ENCODE measurements around the gene CTAGE8.
"Not testable (repeated sequence)": the region's sequence is repeated elsewhere in the genome, so short reads cannot be mapped to it uniquely, and the experiment has no call there.

The CTAGE8 gene, protein sequence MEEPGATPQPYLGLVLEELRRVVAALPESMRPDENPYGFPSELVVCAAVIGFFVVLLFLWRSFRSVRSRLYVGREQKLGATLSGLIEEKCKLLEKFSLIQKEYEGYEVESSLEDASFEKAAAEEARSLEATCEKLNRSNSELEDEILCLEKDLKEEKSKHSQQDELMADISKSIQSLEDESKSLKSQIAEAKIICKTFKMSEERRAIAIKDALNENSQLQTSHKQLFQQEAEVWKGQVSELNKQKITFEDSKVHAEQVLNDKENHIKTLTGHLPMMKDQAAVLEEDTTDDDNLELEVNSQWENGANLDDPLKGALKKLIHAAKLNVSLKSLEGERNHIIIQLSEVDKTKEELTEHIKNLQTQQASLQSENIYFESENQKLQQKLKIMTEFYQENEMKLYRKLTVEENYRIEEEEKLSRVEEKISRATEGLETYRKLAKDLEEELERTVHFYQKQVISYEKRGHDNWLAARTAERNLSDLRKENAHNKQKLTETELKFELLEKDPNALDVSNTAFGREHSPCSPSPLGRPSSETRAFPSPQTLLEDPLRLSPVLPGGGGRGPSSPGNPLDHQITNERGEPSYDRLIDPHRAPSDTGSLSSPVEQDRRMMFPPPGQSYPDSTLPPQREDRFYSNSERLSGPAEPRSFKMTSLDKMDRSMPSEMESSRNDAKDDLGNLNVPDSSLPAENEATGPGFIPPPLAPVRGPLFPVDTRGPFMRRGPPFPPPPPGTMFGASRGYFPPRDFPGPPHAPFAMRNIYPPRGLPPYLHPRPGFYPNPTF

GRCh38 chr7:144269188-144269587 lies at the start of gene CTAGE8:
TSS of gene CTAGE8 (minus strand) at chr7:144269288. CDS start at chr7:144269250, 38 bp downstream.
- not testable (repeated sequence) for FAIRE-seq

DNA sequence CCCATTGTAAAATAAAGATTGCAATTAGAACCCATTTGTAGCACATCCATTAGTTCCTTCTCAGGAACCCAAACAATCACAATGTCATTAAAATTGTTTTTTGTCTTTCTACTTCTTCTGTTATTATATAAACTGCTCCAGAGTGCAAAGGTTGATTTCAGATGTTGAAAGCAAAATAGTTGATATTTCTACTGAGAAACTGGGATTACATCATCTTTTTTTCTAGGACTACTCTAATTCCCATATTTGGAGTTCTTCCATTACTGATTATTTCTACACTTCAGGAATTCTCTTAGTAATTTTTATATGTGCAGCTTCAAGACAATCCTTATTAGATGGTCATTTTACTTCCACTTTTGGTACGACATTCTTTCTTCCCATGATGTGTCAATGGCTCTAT lies 48.4 kb upstream of the CTAGE8 start:
- FAIRE-seq; DNase-seq (ENCODE audit: insufficient read length, low spot score): not testable (repeated sequence)

More at GRCh38 chr7:144269188-144269587, at the start of gene CTAGE8:
- not testable (repeated sequence) for DNase-seq (ENCODE audit: insufficient read length, low spot score)

- FAIRE-seq; DNase-seq (ENCODE audit: insufficient read length, low spot score): not testable (repeated sequence)
These were observed 42.9 kb upstream of the CTAGE8 start, which contains the start of gene OR2A1 for GRCh38 chr7:144311872-144312469. TSS of gene OR2A1 (plus strand) at chr7:144312419. CDS start at chr7:144318125, 5,706 bp downstream.

DNA sequence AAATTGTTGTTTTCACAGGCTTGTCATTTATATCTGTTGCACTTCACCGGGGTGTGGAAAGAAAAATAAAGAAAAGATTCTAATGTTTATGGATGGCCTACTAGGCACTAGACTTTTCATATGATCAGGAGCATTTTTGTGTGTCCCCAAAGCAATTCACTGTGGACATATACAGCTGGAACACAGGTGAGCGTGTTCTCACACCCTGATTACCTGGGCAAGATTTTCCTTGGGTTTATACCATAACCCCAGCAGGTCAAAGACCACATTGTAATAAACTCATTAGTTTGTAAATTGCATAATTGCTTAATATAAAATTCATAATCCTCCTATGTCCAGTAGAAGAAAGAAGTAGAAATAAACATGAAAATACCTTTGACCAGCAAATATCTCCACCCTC lies 42.1 kb upstream of the CTAGE8 start:
- FAIRE-seq; DNase-seq (ENCODE audit: insufficient read length, low spot score): not testable (repeated sequence)

- DNase-seq (ENCODE audit: insufficient read length, low spot score); FAIRE-seq: not testable (repeated sequence)
These were observed 40.6 kb upstream of the CTAGE8 start for GRCh38 chr7:144309702-144310101.

GRCh38 chr7:144305156-144305555 lies 36.1 kb upstream of the CTAGE8 start:
- FAIRE-seq; DNase-seq (ENCODE audit: insufficient read length, low spot score): not testable (repeated sequence)

DNA sequence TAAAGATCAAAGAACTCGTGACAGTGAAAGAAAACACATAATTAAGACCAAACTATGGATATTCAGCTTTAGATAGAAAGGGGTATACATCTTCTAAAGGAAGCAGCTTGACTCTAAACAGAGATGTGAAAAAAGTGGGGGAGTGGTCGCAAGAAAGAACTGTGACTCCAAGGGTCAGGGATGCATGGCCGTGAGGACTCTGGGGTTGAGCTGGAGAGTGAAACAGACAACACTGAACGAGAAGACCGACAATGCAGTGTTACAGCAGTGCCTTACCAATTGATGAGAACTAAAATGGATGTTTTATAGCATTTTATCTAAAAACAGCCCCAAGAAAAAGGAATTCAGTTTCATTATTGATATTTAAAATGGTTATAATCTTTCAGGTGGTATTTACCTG lies 34.5 kb upstream of the CTAGE8 start:
- FAIRE-seq; DNase-seq (ENCODE audit: insufficient read length, low spot score): not testable (repeated sequence)

- not testable (repeated sequence) for DNase-seq (ENCODE audit: insufficient read length, low spot score); FAIRE-seq
These were observed 33.7 kb upstream of the CTAGE8 start for GRCh38 chr7:144302578-144303303.

GRCh38 chr7:144293794-144294499 lies 24.9 kb upstream of the CTAGE8 start:
- FAIRE-seq; DNase-seq (ENCODE audit: insufficient read length, low spot score): not testable (repeated sequence)

DNA sequence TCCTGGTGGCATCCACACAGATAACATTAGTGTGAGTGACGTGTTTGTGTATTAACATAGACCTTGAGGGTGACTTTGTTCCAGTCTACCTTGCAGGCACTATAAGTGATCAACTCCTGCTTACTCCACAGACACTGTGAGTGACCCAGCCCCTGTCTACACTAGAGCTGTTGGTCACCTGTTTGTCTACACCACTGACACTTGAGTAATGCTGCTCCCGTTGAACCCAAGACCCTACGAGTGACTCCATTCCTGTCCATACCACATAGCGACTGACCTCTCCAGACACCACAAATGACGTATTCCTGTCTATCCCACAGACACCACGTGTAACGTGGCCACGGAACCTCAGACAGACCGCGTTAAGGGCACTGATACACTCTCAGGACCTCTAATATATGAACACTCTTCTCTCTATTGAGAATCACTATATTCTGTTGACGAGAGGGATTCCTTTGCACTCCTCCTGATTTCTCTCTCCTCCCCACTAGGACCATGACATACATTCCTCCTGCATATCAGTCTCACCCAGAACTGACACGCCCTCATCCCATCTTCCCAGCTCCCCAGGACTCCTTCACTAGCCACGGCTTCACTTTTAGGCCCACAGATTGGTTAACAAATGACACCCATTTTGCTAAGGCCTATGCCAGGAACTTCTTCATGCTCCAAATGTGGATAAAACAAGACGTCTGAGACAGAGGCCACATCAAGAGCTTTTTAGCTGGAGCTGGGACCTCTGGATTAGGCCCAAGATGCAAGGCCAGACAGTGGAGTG lies 23.5 kb upstream of the CTAGE8 start:
- FAIRE-seq; DNase-seq (ENCODE audit: insufficient read length, low spot score): not testable (repeated sequence)

DNA sequence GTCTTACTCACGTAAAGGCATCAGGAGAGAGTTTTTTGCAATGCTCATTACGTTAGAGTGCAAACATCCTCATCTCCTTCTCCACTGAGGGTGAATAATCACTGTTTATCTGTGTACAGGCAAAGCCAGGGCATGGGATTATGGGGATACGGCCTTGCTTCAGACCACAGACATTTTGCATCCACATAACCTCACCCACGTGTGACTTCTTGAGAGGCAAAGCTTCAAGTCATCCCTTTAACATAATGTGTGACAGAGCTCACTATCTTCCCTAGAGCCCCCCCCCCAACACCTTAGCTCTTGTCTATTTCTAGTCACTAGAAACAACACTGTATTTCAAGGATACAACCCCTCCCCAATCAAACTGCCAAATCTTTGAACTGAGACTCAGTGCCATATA lies 22.5 kb upstream of the CTAGE8 start:
- DNase-seq (ENCODE audit: insufficient read length, low spot score); FAIRE-seq: not testable (repeated sequence)

DNA sequence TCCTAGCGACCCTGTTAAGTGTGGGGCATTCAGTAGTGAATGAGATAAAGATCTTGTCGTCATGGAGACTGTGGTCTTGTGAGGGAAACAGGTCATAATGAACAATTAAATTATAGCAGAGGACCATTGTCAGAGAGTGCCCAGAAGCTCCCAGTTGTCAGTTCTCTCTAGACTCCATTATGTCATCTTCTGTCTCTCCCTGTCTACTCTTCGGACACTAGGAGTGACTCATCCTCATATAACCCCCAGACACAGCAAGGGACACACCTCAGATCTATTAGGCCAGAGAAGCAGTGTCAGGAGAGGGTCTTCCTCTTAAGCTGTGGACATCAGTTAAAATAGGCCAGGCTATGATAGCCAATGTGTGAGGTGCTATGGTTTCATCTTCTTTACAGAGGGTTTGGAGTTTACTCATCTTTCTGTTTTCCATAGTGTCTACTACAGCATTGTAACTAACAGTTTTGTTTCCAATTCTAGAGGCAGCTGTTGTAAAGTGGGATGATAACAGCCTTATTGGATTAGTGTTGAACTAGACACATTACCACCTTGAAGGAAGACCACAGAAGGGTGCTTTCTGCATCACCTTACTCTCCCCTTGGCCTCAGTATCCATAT lies 18.2 kb upstream of the CTAGE8 start:
- FAIRE-seq; DNase-seq (ENCODE audit: insufficient read length, low spot score): not testable (repeated sequence)

- FAIRE-seq: not testable (repeated sequence)
These were observed 14.6 kb upstream of the CTAGE8 start for GRCh38 chr7:144283716-144284115.

DNA sequence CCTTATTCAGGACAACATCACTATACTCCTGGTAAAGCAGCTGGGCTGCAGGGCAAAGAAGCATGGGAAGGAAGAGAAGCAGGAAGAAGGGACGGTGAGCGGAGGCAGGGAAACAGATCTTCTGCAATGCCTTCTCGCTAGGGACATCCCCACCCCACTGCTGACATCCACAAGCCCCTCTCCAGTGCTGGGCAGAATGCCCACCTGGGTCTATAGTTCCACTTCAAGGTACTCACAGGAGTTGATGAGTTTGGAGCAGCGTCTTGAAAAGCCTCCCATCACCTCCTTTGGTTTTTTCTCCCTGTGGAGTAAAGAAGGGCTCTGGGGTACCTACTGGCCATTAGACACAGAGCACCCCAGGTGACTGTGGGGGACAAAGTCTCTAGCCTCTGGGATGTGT lies 13.4 kb upstream of the CTAGE8 start:
- not testable (repeated sequence) for DNase-seq (ENCODE audit: insufficient read length, low spot score); FAIRE-seq

More at GRCh38 chr7:144283716-144284115, 14.6 kb upstream of the CTAGE8 start:
- not testable (repeated sequence) for DNase-seq (ENCODE audit: insufficient read length, low spot score)

GRCh38 chr7:144281981-144282380 lies 12.9 kb upstream of the CTAGE8 start:
- not testable (repeated sequence) for FAIRE-seq; DNase-seq (ENCODE audit: insufficient read length, low spot score)

- not testable (repeated sequence) for DNase-seq (ENCODE audit: insufficient read length, low spot score); FAIRE-seq
These were observed 10.9 kb upstream of the CTAGE8 start for GRCh38 chr7:144280010-144280409.

- not testable (repeated sequence) for FAIRE-seq; DNase-seq (ENCODE audit: insufficient read length, low spot score)
These were observed 6.2 kb upstream of the CTAGE8 start for GRCh38 chr7:144275281-144275680.

- FAIRE-seq; DNase-seq (ENCODE audit: insufficient read length, low spot score): not testable (repeated sequence)
These were observed 4.4 kb downstream of the CTAGE8 start, which contains the start of gene OR2A7 for GRCh38 chr7:144264692-144265091. TSS of gene OR2A7 (minus strand) at chr7:144264792. CDS start at chr7:144259628, 5,164 bp downstream.
